GM12872 (cell line): ENCODE data around the gene ZMPSTE24.

Experiments
- CTCF ChIP-seq: IDR thresholded peaks from 3 replicates; pipeline ENCODE4 v1.5.1; 2011; ENCODE audit warnings: low read depth, mild to moderate bottlenecking, low read length, moderate library complexity; ENCODE audit not compliant: insufficient read depth

ZMPSTE24 gene

GRCh38 chr1:40257688-40258444 lies at the start of gene ZMPSTE24:
Gene ZMPSTE24, plus strand, starts transcription at chr1:40258236. Its CDS starts 36 bp downstream, at chr1:40258272.
- no peak for TF ChIP-seq CTCF

- TF ChIP-seq CTCF: no peak
These were observed 47.4 kb upstream of the ZMPSTE24 start for GRCh38 chr1:40210511-40211204.

DNA sequence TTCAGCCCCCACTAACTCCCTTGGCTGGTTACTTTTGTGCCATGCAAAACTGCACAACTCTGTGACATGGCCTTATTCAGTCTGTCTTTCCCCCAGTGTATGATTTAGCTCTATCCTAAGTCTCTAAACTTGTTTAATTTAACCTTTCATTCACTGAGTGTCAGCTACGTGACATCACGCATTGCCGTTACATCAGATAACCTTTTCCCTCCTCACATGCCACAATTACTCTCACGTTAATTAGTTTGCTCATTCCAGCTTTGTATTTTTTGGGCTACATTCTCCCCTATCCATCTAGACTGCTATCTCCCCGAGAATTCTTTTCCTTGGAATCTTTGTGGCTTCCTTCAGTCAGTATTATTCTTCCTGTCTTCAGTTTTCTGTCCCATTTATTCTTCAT lies 39.7 kb upstream of the ZMPSTE24 start:
- no peak for TF ChIP-seq CTCF

GRCh38 chr1:40221977-40222772 lies 35.9 kb upstream of the ZMPSTE24 start:
- no peak for TF ChIP-seq CTCF

GRCh38 chr1:40224040-40224439 lies 34.0 kb upstream of the ZMPSTE24 start:
- TF ChIP-seq CTCF: no peak

GRCh38 chr1:40226192-40226591 lies 31.8 kb upstream of the ZMPSTE24 start:
- no peak for TF ChIP-seq CTCF

DNA sequence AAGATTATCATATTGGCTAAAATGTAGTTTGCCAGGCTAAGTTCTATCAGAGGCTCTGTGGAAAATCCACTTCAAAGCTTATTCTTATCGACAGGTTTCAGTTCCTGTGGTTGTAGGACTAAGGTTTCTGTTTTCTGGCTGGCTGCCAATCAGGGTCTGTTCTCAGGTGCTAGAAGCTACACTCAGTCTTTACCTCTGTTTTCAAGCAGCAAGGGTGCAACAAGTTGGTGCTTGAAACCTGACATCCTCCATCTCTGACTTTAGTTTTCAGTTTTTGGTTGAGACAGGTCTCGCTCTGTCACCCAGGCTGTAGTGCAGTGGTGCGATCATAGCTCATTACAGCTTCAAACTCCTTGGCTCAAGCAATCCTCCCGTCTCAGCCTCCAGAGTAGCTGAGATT lies 25.6 kb upstream of the ZMPSTE24 start:
- TF ChIP-seq CTCF: no peak
